Transverse colon (tissue), 3 donors: ENCODE data around the gene PLA2G2E.

Experiments used
- POLR2A ChIP-seq: fragments of 450-650 bp; IDR thresholded peaks from one replicate; pipeline ENCODE4 v1.6.1; 2016; ENCODE audit warnings: antibody characterized with exemption, mild to moderate bottlenecking, moderate library complexity
- TF ChIP-seq, protein P1 (sequence below), 5 experiments: fragments of 200-600 bp in 3 of 5; fragments of 450-650 bp in 2 of 5; sonication (generic) in 3 of 5; IDR thresholded peaks; 1 replicate in 2 of 5; 2 replicates in 3 of 5; pipeline ENCODE4 v1.5.1; 2016 to 2017; ENCODE audit warnings: antibody characterized with exemption in 5 of 5, inconsistent platforms in 3 of 5, mild to moderate bottlenecking in 2 of 5, moderate library complexity in 1 of 5

DNA sequence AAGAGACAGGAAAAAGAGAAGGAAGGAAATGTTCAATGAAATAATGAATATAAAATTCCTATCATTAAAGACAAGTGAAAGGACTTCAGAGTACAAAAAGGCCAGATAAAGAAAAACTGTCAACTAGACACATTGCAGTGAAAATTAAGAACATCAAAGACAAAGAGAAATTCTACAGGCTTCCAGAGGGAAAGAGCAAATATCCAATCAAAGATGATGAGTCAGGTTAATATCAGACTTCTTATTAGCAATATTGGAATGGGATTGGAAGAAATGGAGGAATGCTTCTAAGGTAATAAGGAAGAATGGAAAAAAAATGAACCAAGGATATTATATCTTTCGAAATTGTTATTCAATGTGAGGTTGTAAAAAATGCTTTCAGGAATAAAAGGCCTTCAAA, 48.2 kb upstream of the PLA2G2E start:
- TF ChIP-seq, protein P1, sequence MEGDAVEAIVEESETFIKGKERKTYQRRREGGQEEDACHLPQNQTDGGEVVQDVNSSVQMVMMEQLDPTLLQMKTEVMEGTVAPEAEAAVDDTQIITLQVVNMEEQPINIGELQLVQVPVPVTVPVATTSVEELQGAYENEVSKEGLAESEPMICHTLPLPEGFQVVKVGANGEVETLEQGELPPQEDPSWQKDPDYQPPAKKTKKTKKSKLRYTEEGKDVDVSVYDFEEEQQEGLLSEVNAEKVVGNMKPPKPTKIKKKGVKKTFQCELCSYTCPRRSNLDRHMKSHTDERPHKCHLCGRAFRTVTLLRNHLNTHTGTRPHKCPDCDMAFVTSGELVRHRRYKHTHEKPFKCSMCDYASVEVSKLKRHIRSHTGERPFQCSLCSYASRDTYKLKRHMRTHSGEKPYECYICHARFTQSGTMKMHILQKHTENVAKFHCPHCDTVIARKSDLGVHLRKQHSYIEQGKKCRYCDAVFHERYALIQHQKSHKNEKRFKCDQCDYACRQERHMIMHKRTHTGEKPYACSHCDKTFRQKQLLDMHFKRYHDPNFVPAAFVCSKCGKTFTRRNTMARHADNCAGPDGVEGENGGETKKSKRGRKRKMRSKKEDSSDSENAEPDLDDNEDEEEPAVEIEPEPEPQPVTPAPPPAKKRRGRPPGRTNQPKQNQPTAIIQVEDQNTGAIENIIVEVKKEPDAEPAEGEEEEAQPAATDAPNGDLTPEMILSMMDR (IDR thresholded peaks at IDR 0.05), result no peak
- no peak for TF ChIP-seq POLR2A
